Ishikawa (cell line): ENCODE data around the gene AHCYL2.

ENCODE experiments used
- CEBPB ChIP-seq: IDR thresholded peaks from 2 replicates; pipeline ENCODE4 v1.6.1; 2012
- CREB1 ChIP-seq: IDR thresholded peaks from 2 replicates; pipeline ENCODE4 v1.6.1; 2012; ENCODE audit warnings: low read depth
- EGR1 ChIP-seq: IDR thresholded peaks from 2 replicates; pipeline ENCODE4 v1.6.1; 2012
- FOXM1 ChIP-seq: IDR thresholded peaks from 2 replicates; pipeline ENCODE4 v1.6.1; 2012; ENCODE audit warnings: low read depth, borderline replicate concordance
- RAD21 ChIP-seq: IDR thresholded peaks from 2 replicates; pipeline ENCODE4 v1.6.1; 2012; ENCODE audit warnings: low read depth
- REST ChIP-seq: IDR thresholded peaks from 2 replicates; pipeline ENCODE4 v1.6.1; 2012; ENCODE audit warnings: low read depth, mild to moderate bottlenecking
- TAF1 ChIP-seq: IDR thresholded peaks from 2 replicates; pipeline ENCODE4 v1.6.1; 2012; ENCODE audit warnings: low read depth, mild to moderate bottlenecking
- TEAD4 ChIP-seq: IDR thresholded peaks from 2 replicates; pipeline ENCODE4 v1.6.1; 2012
- YY1 ChIP-seq: IDR thresholded peaks from 2 replicates; pipeline ENCODE4 v1.6.1; 2012; ENCODE audit warnings: low read depth
- TF ChIP-seq, protein P1 (sequence below): IDR thresholded peaks from 2 replicates; pipeline ENCODE4 v1.6.1; 2012
- TF ChIP-seq, protein P2 (sequence below): IDR thresholded peaks from 2 replicates; pipeline ENCODE4 v1.6.1; 2012

GRCh38 chr7:129450295-129450694 lies 225.5 kb downstream of the AHCYL2 start:
- TF ChIP-seq FOXM1 = no peak
- no peak for TF ChIP-seq TEAD4
- TF ChIP-seq, protein P1, sequence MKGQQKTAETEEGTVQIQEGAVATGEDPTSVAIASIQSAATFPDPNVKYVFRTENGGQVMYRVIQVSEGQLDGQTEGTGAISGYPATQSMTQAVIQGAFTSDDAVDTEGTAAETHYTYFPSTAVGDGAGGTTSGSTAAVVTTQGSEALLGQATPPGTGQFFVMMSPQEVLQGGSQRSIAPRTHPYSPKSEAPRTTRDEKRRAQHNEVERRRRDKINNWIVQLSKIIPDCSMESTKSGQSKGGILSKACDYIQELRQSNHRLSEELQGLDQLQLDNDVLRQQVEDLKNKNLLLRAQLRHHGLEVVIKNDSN = no peak
- TF ChIP-seq TAF1 = no peak
- TF ChIP-seq EGR1 = no peak
- no peak for TF ChIP-seq YY1
- no peak for TF ChIP-seq REST
- TF ChIP-seq, protein P2, sequence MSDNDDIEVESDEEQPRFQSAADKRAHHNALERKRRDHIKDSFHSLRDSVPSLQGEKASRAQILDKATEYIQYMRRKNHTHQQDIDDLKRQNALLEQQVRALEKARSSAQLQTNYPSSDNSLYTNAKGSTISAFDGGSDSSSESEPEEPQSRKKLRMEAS = no peak
- no peak for TF ChIP-seq RAD21
- TF ChIP-seq CREB1 = no peak
- TF ChIP-seq CEBPB = no peak
